Left lung (tissue), 10 donors: ENCODE data around the gene COX4I1. TPM values are rescaled to one million over a fixed set of nuclear protein-coding genes. Genes with fewer than 3 reads are reported as not detected.

Experiments used
- ATAC-seq: fragments of 200-7000 bp; cut with Tn5 transposase; one replicate; pipeline ENCODE4 v1.9.1; 2020; ENCODE audit warnings: moderate library complexity
- DNase-seq, 4 donors: peaks; one replicate each; pipeline ENCODE4 v3.0.0-alpha.2; 2013 to 2020
- H3K27ac ChIP-seq, 2 donors: fragments of 200-600 bp; sonication (generic) in 1 of 2; one replicate each; pipeline versions ENCODE4 v1.5.0 to v1.8.0; 2020 to 2021
- H3K27me3 ChIP-seq, 2 donors: fragments of 200-600 bp; sonication (generic) in 1 of 2; one replicate each; pipeline versions ENCODE4 v1.5.0 to v1.8.0; 2020 to 2021
- H3K36me3 ChIP-seq, 2 donors: fragments of 200-600 bp; sonication (generic) in 1 of 2; one replicate each; pipeline versions ENCODE4 v1.5.0 to v1.8.0; 2020 to 2021
- H3K4me1 ChIP-seq, 2 donors: fragments of 200-600 bp; one replicate each; pipeline ENCODE4 v1.8.0; 2021
- H3K4me3 ChIP-seq, 2 donors: fragments of 200-600 bp; sonication (generic) in 1 of 2; one replicate each; pipeline versions ENCODE4 v1.5.0 to v1.8.0; 2020 to 2021; ENCODE audit warnings: mild to moderate bottlenecking in 1 of 2
- H3K9me3 ChIP-seq, 2 donors: fragments of 200-600 bp; sonication (generic) in 1 of 2; one replicate each; pipeline versions ENCODE4 v1.5.0 to v1.8.0; 2020 to 2021
- intact Hi-C, 2 donors: fragments of 100-400 bp; cut with DNase I; formaldehyde crosslinking; loops; one replicate each; pipeline versions ENCODE4 v1.11.2 to v1.14.2; 2022
- polyA plus RNA-seq, 6 donors: library from polyadenylated mRNA; unstranded; fragments of 120-200 nt; gene quantifications; one replicate each; pipeline ENCODE4 v1.2.1, GENCODE V29; 2013; ENCODE audit not compliant: insufficient read length in 6 of 6
- total RNA-seq, 2 donors: library from RNA; stranded (reverse); fragmentation: NEBNext Ultra II Directional; extraction: Animal tissue kit (Norgen Biotek cat#: 25700); gene quantifications; one replicate each; pipeline ENCODE4 v1.2.1, GENCODE V29; 2021
- TF ChIP-seq, protein P1 (sequence below), 2 donors: fragments of 200-600 bp; sonication (generic) in 1 of 2; IDR thresholded peaks; one replicate each; pipeline versions ENCODE4 v1.5.0 to v1.8.0; 2021; ENCODE audit warnings: antibody characterized with exemption in 2 of 2
- donor health status: DM: no; HTN: yes; CAD: no.
- donor health status: DM: no; HTN: no; CAD: no.

COX4I1 gene
- total and polyA plus RNA-seq, 8 donors, result 272 to 418 (median 314) TPM

DNA sequence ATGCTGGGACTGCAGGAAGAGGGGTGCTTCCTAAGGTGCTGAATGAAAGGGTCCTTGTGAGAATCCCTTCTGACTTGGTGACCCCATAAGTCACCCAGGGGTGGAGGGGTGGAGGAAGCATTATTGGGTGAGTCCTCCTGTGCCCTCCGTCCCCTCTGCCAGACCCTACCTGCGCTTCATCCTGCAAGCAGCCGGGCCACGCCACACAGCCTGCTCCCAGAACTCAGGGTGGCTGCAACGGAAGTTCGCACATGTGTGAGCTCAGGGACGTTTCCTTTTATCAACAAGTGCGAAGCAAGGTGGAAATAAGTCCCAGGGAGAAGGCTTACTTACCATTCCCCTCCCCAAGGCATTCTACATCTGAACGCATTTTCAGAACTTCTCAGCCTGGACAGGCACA is 40.9 kb downstream of the COX4I1 start:
- H3K27ac ChIP-seq, result no peak overlapping the region
- H3K27me3 ChIP-seq, result peaks cover 0 to 27% of the 10 kb centered on the region in 2 donors
- ATAC-seq (no peak), DNase-seq (no peak)
- TF ChIP-seq, protein P1, sequence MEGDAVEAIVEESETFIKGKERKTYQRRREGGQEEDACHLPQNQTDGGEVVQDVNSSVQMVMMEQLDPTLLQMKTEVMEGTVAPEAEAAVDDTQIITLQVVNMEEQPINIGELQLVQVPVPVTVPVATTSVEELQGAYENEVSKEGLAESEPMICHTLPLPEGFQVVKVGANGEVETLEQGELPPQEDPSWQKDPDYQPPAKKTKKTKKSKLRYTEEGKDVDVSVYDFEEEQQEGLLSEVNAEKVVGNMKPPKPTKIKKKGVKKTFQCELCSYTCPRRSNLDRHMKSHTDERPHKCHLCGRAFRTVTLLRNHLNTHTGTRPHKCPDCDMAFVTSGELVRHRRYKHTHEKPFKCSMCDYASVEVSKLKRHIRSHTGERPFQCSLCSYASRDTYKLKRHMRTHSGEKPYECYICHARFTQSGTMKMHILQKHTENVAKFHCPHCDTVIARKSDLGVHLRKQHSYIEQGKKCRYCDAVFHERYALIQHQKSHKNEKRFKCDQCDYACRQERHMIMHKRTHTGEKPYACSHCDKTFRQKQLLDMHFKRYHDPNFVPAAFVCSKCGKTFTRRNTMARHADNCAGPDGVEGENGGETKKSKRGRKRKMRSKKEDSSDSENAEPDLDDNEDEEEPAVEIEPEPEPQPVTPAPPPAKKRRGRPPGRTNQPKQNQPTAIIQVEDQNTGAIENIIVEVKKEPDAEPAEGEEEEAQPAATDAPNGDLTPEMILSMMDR (IDR thresholded peaks at IDR 0.05), result no peak
- H3K4me3 ChIP-seq, result no peak overlapping the region
- H3K4me1 ChIP-seq, result peaks cover 0 to 7% of the 10 kb centered on the region in 2 donors
- intact Hi-C loops, result no loop called here
- H3K36me3 ChIP-seq, result no peaks in the 10 kb centered on the region
- H3K9me3 ChIP-seq, result no peaks in the 10 kb centered on the region

DNA sequence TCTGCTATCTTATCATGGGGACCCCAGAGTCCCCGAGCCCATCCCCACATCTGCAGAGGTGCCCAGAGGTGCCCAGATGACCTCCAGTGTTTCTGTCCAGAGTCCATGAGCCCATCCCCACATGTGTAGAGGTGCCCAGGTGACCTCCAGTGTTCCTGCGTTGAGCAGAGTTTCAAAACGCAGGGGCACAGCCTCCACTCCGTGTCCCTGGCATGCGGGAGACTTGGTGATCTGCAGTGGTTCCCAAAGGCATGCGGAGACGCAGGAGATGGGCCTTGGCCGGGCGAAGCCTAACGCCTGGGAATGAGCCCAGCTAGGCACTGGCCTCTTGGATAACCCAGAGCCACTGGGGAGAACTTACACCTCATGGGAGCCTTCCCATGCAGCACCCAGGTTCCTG is 41.3 kb downstream of the COX4I1 start:
- Histone ChIP-seq H3K36me3 (no peaks in the 10 kb centered on the region), H3K27ac (no peak overlapping the region), H3K4me3 (no peak overlapping the region), H3K9me3 (no peaks in the 10 kb centered on the region), H3K27me3 (peaks cover 0 to 24% of the 10 kb centered on the region in 2 donors), H3K4me1 (peaks cover 0 to 7% of the 10 kb centered on the region in 2 donors)
- DNase-seq (no peak), ATAC-seq (no peak)
- TF ChIP-seq, protein P1 (IDR thresholded peaks at IDR 0.05), result no peak
- intact Hi-C loops, result no loop called here

DNA sequence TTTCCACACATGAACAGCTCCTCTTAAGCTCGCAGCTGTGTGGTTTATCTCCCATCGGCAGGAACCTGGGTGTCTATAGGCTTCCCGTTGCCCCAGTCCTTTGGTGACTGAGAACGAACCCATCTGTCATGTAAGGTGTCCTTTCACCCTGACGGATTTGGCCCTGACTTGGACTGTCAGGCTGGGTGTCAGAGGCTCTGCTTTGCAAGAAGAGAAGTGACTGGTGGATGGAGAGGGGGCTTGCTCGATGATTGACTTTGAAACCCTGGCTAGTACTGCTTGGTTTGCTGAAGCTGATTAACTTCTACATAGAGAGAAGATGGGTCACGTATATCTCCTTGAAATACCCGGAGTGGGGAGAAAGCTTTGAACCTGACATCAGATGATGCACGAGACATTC is 42.9 kb downstream of the COX4I1 start:
- Histone ChIP-seq H3K4me3 (no peak overlapping the region), H3K36me3 (no peaks in the 10 kb centered on the region), H3K9me3 (no peaks in the 10 kb centered on the region), H3K4me1 (peaks cover 0 to 7% of the 10 kb centered on the region in 2 donors), H3K27me3 (peaks cover 0 to 24% of the 10 kb centered on the region in 2 donors), H3K27ac (no peak overlapping the region)
- intact Hi-C loops, result no loop called here
- DNase-seq, result no peak
- ATAC-seq, result no peak
- TF ChIP-seq, protein P1 (IDR thresholded peaks at IDR 0.05), result no peak

DNA sequence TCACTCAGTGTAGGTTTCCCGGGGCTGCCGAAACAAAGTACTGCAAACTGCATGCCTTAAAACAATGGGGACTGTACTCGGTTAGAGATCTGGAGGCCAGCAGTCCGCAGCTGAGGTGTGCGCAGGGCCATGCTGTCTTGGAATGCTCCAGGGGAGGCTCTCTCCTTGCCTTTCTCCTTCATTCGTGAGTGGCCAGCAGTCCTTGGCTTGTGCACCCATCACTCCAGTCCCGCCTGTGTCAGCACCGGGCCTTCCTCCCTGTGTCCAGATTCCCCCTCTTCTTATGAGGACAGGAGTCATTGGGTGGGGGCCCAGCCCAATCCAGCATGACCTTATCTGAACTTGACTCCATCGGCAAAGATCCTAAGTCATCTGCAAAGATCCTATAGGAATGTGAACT is 43.4 kb downstream of the COX4I1 start:
- no peak for ATAC-seq
- H3K27ac ChIP-seq, result no peak overlapping the region
- peaks cover 0 to 7% of the 10 kb centered on the region in 2 donors for H3K4me1 ChIP-seq
- H3K27me3 ChIP-seq, result peaks cover 0 to 28% of the 10 kb centered on the region in 2 donors
- H3K4me3 ChIP-seq, result no peak overlapping the region
- no peaks in the 10 kb centered on the region for H3K36me3 ChIP-seq
- intact Hi-C loops, result no loop called here
- no peak for DNase-seq
- H3K9me3 ChIP-seq, result no peaks in the 10 kb centered on the region
- TF ChIP-seq, protein P1 (IDR thresholded peaks at IDR 0.05), result no peak

DNA sequence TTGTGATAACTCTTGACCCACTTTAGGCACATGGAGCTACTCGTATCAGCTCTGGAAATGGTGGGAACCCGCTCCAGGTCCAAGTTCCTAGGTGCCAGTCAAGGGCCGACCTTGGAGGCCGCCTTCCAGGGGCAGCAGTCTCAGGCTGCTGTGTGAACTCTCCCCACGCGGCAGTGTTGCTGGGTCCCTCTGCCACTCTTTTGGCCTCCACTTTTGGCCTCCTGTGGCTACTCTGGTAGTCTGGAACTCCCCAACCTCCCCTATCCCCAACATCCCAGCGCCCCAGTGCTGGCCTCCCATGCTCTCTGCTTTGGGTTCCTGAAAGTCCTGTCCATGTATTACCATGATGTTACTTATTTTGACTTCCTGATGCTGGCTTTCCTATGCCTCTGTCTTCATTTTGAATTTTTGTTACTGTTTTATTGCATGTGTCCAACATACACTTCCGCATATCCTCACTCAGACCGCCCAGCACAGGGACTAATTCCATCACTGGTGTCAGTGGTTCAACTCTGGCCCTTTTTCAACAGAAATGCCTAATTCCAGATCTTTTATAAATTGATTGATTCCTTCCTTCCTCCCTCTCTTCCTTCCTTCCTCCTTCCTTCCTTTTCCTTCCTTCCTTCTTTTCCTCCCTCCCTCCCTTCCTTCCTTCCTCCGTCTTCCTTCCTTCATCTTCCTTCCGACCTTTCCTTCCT is 44.1 kb downstream of the COX4I1 start:
- Histone ChIP-seq H3K36me3 (no peaks in the 10 kb centered on the region), H3K4me3 (no peak overlapping the region), H3K27ac (no peak overlapping the region), H3K9me3 (no peaks in the 10 kb centered on the region), H3K4me1 (peaks cover 0 to 7% of the 10 kb centered on the region in 2 donors), H3K27me3 (peaks cover 0 to 35% of the 10 kb centered on the region in 2 donors)
- DNase-seq (no peak), ATAC-seq (no peak)
- intact Hi-C loops, result no loop called here
- TF ChIP-seq, protein P1 (IDR thresholded peaks at IDR 0.05), result no peak
